GM12873 (cell line): ENCODE measurements around the gene SLC39A11.

ENCODE experiments used
- CTCF ChIP-seq: IDR thresholded peaks from 2 replicates; pipeline ENCODE4 v1.5.1; 2012; ENCODE audit warnings: low read depth, mild to moderate bottlenecking, moderate library complexity, low read length, control low read depth; ENCODE audit not compliant: insufficient read depth; ENCODE audit errors: missing control alignments

The SLC39A11 gene

GRCh38 chr17:72700226-72700625 is 392.3 kb downstream of the SLC39A11 start:
- no peak for TF ChIP-seq CTCF

- TF ChIP-seq CTCF: no peak
Measured at GRCh38 chr17:72699545-72699944, 392.9 kb downstream of the SLC39A11 start.

DNA sequence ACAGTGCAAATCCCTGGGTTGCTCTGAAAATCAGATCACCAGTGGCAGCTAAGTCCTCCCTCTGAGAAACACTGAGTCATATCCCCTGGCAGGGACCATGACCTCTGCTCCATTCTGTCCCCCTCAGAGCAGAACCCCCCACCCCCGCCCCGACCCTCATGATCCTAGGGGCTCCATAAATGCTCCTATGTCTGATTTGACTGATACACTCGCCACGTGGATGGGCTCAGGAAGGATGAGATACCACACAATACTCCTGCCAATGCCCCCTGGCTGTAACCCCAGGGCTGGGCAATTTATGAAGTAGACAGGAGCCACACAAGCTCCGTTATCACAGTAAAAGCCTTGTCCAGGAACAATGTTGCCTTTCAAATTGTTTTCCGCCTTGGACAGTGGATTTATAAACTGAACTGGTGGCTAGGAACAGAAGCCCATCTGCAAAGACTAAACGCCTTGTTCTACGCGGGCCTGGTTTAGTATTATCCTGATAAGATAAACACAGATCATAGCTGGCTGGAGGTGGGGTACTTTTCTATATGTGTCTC is 394.8 kb downstream of the SLC39A11 start:
- no peak for TF ChIP-seq CTCF

- TF ChIP-seq CTCF: no peak
Measured at GRCh38 chr17:72696721-72697120, 395.8 kb downstream of the SLC39A11 start.

GRCh38 chr17:72696156-72696555 is 396.3 kb downstream of the SLC39A11 start:
- no peak for TF ChIP-seq CTCF

- no peak for TF ChIP-seq CTCF
Measured at GRCh38 chr17:72693956-72694355, 398.5 kb downstream of the SLC39A11 start.

GRCh38 chr17:72693151-72693878 is 399.2 kb downstream of the SLC39A11 start:
- no peak for TF ChIP-seq CTCF
